Measurements from ENCODE around the gene GABARAPL2. TPM values are rescaled to one million over a fixed set of nuclear protein-coding genes. Genes with fewer than 3 reads are reported as not detected.

GABARAPL2 gene
- total and polyA plus RNA-seq, 2 experiments from 2014 or later: 47.8 to 130 TPM

DNA sequence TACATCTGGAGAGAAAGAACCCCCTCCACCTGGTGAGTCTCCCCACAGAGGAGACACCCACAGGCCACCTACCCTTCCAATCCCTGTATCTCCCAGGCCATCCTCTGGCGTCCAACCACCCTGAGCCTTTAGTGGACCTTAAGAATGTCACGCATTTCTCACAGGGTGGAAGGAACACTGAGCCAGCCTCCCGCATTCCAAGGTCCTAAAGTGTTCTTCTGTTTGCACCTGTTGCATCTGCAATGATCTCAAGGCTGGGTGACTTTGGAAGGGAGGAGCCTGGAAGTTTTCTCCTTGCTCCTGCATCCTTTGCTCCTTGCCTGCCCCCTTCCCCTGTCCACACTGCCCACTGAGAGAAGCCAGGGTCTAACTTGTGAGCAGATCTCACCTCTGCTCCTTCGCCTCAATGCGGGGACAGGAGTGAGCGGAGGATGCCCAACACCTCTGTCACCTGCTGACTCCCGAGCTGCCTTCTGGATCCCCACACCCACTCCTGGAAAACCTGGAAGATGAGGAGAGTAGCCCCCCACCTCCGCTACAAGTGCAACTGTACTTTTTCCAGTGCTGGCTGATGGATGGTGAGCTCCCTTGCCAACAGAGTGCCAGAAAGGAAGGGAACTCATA lies 33.9 kb upstream of the GABARAPL2 start (continued):
- TF ChIP-seq, protein P1, sequence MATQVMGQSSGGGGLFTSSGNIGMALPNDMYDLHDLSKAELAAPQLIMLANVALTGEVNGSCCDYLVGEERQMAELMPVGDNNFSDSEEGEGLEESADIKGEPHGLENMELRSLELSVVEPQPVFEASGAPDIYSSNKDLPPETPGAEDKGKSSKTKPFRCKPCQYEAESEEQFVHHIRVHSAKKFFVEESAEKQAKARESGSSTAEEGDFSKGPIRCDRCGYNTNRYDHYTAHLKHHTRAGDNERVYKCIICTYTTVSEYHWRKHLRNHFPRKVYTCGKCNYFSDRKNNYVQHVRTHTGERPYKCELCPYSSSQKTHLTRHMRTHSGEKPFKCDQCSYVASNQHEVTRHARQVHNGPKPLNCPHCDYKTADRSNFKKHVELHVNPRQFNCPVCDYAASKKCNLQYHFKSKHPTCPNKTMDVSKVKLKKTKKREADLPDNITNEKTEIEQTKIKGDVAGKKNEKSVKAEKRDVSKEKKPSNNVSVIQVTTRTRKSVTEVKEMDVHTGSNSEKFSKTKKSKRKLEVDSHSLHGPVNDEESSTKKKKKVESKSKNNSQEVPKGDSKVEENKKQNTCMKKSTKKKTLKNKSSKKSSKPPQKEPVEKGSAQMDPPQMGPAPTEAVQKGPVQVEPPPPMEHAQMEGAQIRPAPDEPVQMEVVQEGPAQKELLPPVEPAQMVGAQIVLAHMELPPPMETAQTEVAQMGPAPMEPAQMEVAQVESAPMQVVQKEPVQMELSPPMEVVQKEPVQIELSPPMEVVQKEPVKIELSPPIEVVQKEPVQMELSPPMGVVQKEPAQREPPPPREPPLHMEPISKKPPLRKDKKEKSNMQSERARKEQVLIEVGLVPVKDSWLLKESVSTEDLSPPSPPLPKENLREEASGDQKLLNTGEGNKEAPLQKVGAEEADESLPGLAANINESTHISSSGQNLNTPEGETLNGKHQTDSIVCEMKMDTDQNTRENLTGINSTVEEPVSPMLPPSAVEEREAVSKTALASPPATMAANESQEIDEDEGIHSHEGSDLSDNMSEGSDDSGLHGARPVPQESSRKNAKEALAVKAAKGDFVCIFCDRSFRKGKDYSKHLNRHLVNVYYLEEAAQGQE (IDR thresholded peaks at IDR 0.05; ENCODE audit: unreplicated experiment): no peak
- TF ChIP-seq, protein P2, sequence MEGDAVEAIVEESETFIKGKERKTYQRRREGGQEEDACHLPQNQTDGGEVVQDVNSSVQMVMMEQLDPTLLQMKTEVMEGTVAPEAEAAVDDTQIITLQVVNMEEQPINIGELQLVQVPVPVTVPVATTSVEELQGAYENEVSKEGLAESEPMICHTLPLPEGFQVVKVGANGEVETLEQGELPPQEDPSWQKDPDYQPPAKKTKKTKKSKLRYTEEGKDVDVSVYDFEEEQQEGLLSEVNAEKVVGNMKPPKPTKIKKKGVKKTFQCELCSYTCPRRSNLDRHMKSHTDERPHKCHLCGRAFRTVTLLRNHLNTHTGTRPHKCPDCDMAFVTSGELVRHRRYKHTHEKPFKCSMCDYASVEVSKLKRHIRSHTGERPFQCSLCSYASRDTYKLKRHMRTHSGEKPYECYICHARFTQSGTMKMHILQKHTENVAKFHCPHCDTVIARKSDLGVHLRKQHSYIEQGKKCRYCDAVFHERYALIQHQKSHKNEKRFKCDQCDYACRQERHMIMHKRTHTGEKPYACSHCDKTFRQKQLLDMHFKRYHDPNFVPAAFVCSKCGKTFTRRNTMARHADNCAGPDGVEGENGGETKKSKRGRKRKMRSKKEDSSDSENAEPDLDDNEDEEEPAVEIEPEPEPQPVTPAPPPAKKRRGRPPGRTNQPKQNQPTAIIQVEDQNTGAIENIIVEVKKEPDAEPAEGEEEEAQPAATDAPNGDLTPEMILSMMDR (conservative IDR thresholded peaks at IDR 0.05; ENCODE audit: low read depth in 2 of 2): no peak

DNA sequence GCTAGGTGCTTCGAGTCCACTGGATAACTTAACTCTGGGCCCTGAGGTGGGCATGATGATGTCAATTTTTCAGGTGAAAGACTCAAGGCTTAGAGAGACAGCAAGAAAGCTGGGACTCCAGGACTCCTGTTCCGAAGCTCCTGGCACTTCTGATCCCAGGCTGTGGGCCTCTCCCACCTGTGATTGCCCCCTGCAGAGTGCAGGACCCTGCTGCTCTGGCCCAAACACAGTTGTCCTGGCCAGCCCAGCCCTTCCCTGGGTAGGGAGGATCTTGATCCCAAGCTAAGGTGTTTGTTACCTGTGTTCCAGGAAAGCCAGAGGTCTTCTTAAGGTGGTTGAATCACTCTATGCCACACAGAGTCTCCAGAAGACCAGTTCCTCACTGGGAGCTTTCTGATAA lies 33.4 kb upstream of the GABARAPL2 start:
- H3K4me3 Mint-ChIP-seq: no peak overlapping the region
- DNase-seq (ENCODE audit: low spot score): no peak
- peaks cover 9% of the 10 kb centered on the region; the same call in 1 of the 3 replicates for H3K4me1 Mint-ChIP-seq
- Histone ChIP-seq H3F3A (replicated peaks; ENCODE audit: low read depth) (no peaks in the 10 kb centered on the region), H3K4me3 (no peak overlapping the region), H3K27me3 (ENCODE audit: insufficient read depth) (no peaks in the 10 kb centered on the region), H2AFZ (no peak overlapping the region), H3K4me2 (no peak overlapping the region), H3K36me3 (ENCODE audit: insufficient read depth) (no peaks in the 10 kb centered on the region), H3K4me1 (ENCODE audit: insufficient read depth) (0 out of 2 replicates have a peak, but pooled peaks cover 5% of the 10 kb centered on the region), H3K9me2 (ENCODE audit: insufficient read depth) (no peaks in the 10 kb centered on the region), H3K27ac (ENCODE audit: low read depth) (no peak overlapping the region), H4K20me1 (replicated peaks; ENCODE audit: insufficient read depth) (no peaks in the 10 kb centered on the region), H3K79me2 (replicated peaks; ENCODE audit: insufficient read depth) (no peaks in the 10 kb centered on the region)
- TF ChIP-seq EZH2phosphoT487 (IDR thresholded peaks at IDR 0.05; ENCODE audit: unreplicated experiment): no peak
- TF ChIP-seq, protein P3, sequence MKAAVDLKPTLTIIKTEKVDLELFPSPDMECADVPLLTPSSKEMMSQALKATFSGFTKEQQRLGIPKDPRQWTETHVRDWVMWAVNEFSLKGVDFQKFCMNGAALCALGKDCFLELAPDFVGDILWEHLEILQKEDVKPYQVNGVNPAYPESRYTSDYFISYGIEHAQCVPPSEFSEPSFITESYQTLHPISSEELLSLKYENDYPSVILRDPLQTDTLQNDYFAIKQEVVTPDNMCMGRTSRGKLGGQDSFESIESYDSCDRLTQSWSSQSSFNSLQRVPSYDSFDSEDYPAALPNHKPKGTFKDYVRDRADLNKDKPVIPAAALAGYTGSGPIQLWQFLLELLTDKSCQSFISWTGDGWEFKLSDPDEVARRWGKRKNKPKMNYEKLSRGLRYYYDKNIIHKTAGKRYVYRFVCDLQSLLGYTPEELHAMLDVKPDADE (IDR thresholded peaks at IDR 0.05): no peak
- TF ChIP-seq, protein P2 (conservative IDR thresholded peaks at IDR 0.05; ENCODE audit: low read depth in 2 of 2): no peak
- no peak for TF ChIP-seq ZNF114 (CRISPR knock-in tag; IDR thresholded peaks at IDR 0.05)
- TF ChIP-seq POLR2AphosphoS5 (IDR thresholded peaks at IDR 0.05; ENCODE audit: low read depth): no peak
- TF ChIP-seq STAT1 (IDR thresholded peaks at IDR 0.05; ENCODE audit: unreplicated experiment): no peak
- TF ChIP-seq, protein P1 (IDR thresholded peaks at IDR 0.05; ENCODE audit: unreplicated experiment): no peak
- TF ChIP-seq NANOG (IDR thresholded peaks at IDR 0.05; ENCODE audit: borderline replicate concordance): no peak
- no peak for TF ChIP-seq ZNF331 (CRISPR knock-in tag; IDR thresholded peaks at IDR 0.05; ENCODE audit: low read depth)
- no peak for TF ChIP-seq EZH2 (IDR thresholded peaks at IDR 0.05; ENCODE audit: low read depth, unreplicated experiment)
- TF ChIP-seq JUNB (IDR thresholded peaks at IDR 0.05; ENCODE audit: unreplicated experiment): no peak
- no peak for TF ChIP-seq CREB1 (CRISPR knock-in tag; IDR thresholded peaks at IDR 0.05; ENCODE audit: low read depth)
- no peaks in the 10 kb centered on the region for H3K36me3 Mint-ChIP-seq (ENCODE audit: low read depth)
- peaks cover 12% of the 10 kb centered on the region for H3K27me3 Mint-ChIP-seq (ENCODE audit: insufficient read depth, low read depth, poor library complexity)
- H3K27ac Mint-ChIP-seq: no peak overlapping the region
- H3K9me3 Mint-ChIP-seq: no peaks in the 10 kb centered on the region
- no peak for ATAC-seq
